A673 (cell line): ENCODE results near the gene KIAA1549. TPM values are rescaled to one million over a fixed set of nuclear protein-coding genes. Genes with fewer than 3 reads are reported as not detected.

Experiments
- BruUV-seq: library from RNA; stranded (reverse); fragments of 400-500 nt; replicated peaks from 2 replicates; lab custom pipeline; 2021; lab: Mats Ljungman, UMichigan
- CTCF ChIA-PET: fragments of 300-600 bp; sonication (Branson Sonifier 250); formaldehyde crosslinking; loops from one replicate; lab custom pipeline; 2022; ENCODE audit warnings: antibody characterized with exemption; lab: Charles Lee
- POLR2A ChIA-PET: fragments of 300-600 bp; sonication (Branson Sonifier 250); formaldehyde crosslinking; loops from one replicate; lab custom pipeline; 2022; ENCODE audit warnings: antibody characterized with exemption; ENCODE audit not compliant: low non-redundant PET; lab: Charles Lee
- DNase-seq: peaks from one replicate; pipeline ENCODE4 v3.0.0-alpha.2; 2015; ENCODE audit warnings: low spot score
- H3K27ac ChIP-seq: fragments of 200-600 bp; sonication (generic); 2 replicates; pipeline ENCODE4 v1.5.1; 2016; ENCODE audit warnings: mixed run types, low read depth, mild to moderate bottlenecking, mixed read lengths, antibody characterized with exemption, low read length; ENCODE audit not compliant: poor library complexity, severe bottlenecking
- H3K27me3 ChIP-seq: fragments of 200-600 bp; sonication (generic); replicated peaks from 2 replicates; pipeline ENCODE4 v1.6.1; 2017; ENCODE audit warnings: mixed run types, low read depth, mild to moderate bottlenecking, mixed read lengths, antibody characterized with exemption, low read length; ENCODE audit not compliant: insufficient read depth, poor library complexity
- H3K36me3 ChIP-seq: fragments of 200-600 bp; sonication (generic); 2 replicates; pipeline ENCODE4 v1.6.1; 2016; ENCODE audit warnings: mixed run types, mild to moderate bottlenecking, mixed read lengths, antibody characterized with exemption, low read length; ENCODE audit not compliant: insufficient read depth, poor library complexity, severe bottlenecking
- H3K4me1 ChIP-seq: fragments of 200-600 bp; sonication (generic); 2 replicates; pipeline ENCODE4 v1.6.1; 2017; ENCODE audit warnings: mixed run types, mild to moderate bottlenecking, mixed read lengths, antibody characterized with exemption, low read length; ENCODE audit not compliant: insufficient read depth, poor library complexity, severe bottlenecking
- H3K4me3 ChIP-seq: fragments of 200-600 bp; sonication (generic); 2 replicates; pipeline ENCODE4 v1.5.1; 2016; ENCODE audit warnings: low read depth, mixed run types, mild to moderate bottlenecking, mixed read lengths, low read length; ENCODE audit not compliant: poor library complexity, severe bottlenecking
- H3K9me3 ChIP-seq: fragments of 200-600 bp; sonication (generic); 2 replicates; pipeline ENCODE4 v1.6.1; 2016; ENCODE audit warnings: mixed run types, low read depth, mild to moderate bottlenecking, mixed read lengths, antibody characterized with exemption, low read length; ENCODE audit not compliant: poor library complexity, severe bottlenecking
- EZH2 ChIP-seq: fragments of 200-600 bp; sonication (generic); IDR thresholded peaks from 2 replicates; pipeline ENCODE4 v1.6.1; 2017; ENCODE audit warnings: borderline replicate concordance, low read depth, mild to moderate bottlenecking, mixed read lengths, antibody characterized with exemption, low read length; ENCODE audit not compliant: poor library complexity, severe bottlenecking
- intact Hi-C: fragments of 100-400 bp; cut with micrococcal nuclease; formaldehyde crosslinking; loops from one replicate; pipeline ENCODE4 v1.10.0; 2022; ENCODE audit not compliant: unreplicated experiment
- total RNA-seq: library from RNA; stranded (reverse); gene quantifications from 2 replicates; pipeline ENCODE4 v1.2.3, GENCODE V29; 2021
- TF ChIP-seq, protein P1 (sequence below): fragments of 300-800, 200-600 bp; sonication (generic); conservative IDR thresholded peaks from 2 replicates; pipeline ENCODE4 v1.5.1; 2017; ENCODE audit warnings: low read depth, mild to moderate bottlenecking, antibody characterized with exemption, low read length, moderate library complexity, mixed read lengths

The KIAA1549 gene
- total RNA-seq, 1 experiment from 2014 or later: 2.5 TPM

DNA sequence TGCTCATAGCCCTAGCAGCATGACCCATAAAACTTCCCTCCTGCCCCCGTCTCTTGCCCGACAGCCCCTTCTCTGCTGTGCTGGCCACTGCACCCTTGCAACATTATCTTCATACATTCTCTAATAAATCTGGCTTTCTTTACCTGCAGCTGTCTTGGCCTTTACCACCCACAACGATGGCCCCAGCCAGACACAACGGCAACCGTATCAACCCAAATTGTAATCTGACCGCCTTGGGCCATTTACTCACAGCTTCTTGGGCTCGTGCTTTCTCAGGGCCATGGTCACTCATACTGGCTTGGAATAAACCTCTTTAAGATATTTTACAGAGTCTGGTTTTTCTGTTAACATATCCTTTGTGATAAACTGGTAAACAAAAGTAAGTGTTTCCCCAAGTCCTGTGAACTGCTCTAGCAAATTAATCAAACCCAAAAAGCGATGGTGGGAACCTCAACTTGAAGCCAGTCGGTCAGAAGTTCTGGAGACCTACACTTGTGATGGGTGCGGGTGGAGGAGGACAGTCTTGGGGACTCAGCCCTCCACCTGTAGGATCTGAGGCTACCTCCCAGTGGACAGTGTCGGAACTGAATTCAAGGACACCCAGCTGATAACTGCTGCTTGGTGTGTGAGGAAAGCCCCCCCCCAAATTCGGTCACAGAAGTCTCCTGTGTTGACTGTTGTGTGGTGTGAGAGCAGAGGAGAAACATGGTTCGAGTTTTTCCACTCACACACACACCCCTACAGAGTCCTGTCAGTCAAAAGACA, 95.6 kb downstream of the KIAA1549 start:
- H3K27ac ChIP-seq: no peak overlapping the region
- DNase-seq: no peak
- no peaks in the 10 kb centered on the region for H3K36me3 ChIP-seq
- CTCF ChIA-PET: interaction anchor here (1.0 to 1.1 kb wide), 3 partner anchors 13 to 131 kb away, joined by 5 to 6 read pairs (median 6); no protein-coding TSS in a partner anchor
- intact Hi-C loops: loop anchor here (2.0 to 5.0 kb wide), 2 partner anchors 92 to 189 kb away; no protein-coding TSS in a partner anchor
- H3K9me3 ChIP-seq: no peaks in the 10 kb centered on the region
- H3K4me3 ChIP-seq: no peak overlapping the region
- H3K4me1 ChIP-seq: peaks cover 13% of the 10 kb centered on the region
- POLR2A ChIA-PET: no interaction called here
- no peaks in the 10 kb centered on the region for H3K27me3 ChIP-seq
- BruUV-seq: no TSS peak
- no peak for TF ChIP-seq EZH2
- TF ChIP-seq, protein P1, sequence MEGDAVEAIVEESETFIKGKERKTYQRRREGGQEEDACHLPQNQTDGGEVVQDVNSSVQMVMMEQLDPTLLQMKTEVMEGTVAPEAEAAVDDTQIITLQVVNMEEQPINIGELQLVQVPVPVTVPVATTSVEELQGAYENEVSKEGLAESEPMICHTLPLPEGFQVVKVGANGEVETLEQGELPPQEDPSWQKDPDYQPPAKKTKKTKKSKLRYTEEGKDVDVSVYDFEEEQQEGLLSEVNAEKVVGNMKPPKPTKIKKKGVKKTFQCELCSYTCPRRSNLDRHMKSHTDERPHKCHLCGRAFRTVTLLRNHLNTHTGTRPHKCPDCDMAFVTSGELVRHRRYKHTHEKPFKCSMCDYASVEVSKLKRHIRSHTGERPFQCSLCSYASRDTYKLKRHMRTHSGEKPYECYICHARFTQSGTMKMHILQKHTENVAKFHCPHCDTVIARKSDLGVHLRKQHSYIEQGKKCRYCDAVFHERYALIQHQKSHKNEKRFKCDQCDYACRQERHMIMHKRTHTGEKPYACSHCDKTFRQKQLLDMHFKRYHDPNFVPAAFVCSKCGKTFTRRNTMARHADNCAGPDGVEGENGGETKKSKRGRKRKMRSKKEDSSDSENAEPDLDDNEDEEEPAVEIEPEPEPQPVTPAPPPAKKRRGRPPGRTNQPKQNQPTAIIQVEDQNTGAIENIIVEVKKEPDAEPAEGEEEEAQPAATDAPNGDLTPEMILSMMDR: no peak

DNA sequence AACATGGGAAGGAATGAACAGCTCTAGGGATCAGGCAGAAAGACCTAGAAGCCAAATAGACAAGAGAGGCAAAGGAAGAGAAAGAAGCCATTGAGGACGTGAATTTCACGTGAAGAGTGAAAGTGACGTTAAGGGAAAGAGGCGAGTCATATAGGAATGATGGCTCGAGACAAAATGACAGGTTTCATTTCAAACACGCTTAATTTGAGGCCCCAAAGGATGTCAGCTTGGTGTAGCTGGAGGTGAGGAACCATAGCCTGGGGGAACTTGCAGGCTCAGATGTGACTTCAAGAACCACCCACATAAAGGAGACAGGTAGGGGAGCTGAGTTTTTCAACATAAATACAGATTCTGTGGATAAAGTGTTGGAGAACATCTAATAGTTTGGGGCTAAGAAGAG, 98.9 kb downstream of the KIAA1549 start:
- Histone ChIP-seq H3K27me3 (no peaks in the 10 kb centered on the region), H3K4me3 (no peak overlapping the region), H3K4me1 (no peaks in the 10 kb centered on the region), H3K27ac (no peak overlapping the region), H3K36me3 (no peaks in the 10 kb centered on the region), H3K9me3 (no peaks in the 10 kb centered on the region)
- no peak for TF ChIP-seq EZH2
- TF ChIP-seq, protein P1: no peak
- BruUV-seq: no TSS peak
- CTCF ChIA-PET: no interaction called here
- POLR2A ChIA-PET: no interaction called here
- no peak for DNase-seq
- intact Hi-C loops: no loop called here

DNA sequence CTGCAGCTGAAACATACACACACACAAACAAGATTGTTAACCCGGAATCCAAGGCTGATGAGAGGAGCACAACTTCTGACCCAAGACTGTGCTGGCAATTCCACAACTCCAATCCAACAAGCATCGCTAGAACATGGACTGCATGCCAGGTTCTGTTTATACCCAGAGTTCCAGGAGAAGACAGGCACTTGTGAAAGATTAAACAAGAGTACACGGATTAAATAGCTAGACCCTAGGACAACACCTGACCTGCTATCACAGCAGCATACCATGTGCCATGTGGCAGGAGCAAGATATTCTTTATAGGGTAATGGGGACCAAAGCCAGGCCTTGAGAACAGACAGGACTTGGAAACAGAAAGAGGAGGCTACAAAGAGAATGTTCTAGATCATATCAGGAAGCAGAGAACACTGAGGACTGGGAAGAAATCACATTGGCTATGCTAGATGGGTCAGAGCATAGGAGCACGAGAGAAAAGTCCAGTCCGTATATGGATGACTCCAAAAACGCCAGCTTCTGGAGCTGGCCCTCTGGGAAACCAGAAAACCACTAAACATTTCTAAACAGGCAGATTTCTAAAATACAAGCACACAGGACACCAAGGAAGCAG, 99.5 kb downstream of the KIAA1549 start:
- BruUV-seq: no TSS peak

More for the DNA sequence above, 99.5 kb downstream of the KIAA1549 start:
- Histone ChIP-seq H3K27ac (no peak overlapping the region), H3K4me3 (no peak overlapping the region), H3K9me3 (no peaks in the 10 kb centered on the region), H3K27me3 (no peaks in the 10 kb centered on the region), H3K4me1 (no peaks in the 10 kb centered on the region), H3K36me3 (no peaks in the 10 kb centered on the region)
- ChIA-PET CTCF (no interaction called here), POLR2A (interaction anchor here (0.5 kb wide), 1 partner anchor 62 kb away, joined by 3 read pairs; no protein-coding TSS in a partner anchor)
- no peak for DNase-seq
- intact Hi-C loops: no loop called here
- TF ChIP-seq, protein P1: no peak
- TF ChIP-seq EZH2: no peak
